NCI-H82 treated with DMSO at 0.1 percent for 48 hours (cell line): Measurements from ENCODE around the gene NACC2.

Source experiments
- DNase-seq: peaks from one replicate; lab custom pipeline; 2025; ENCODE audit not compliant: unreplicated experiment; lab: John Stamatoyannopoulos, UW

The NACC2 gene, protein sequence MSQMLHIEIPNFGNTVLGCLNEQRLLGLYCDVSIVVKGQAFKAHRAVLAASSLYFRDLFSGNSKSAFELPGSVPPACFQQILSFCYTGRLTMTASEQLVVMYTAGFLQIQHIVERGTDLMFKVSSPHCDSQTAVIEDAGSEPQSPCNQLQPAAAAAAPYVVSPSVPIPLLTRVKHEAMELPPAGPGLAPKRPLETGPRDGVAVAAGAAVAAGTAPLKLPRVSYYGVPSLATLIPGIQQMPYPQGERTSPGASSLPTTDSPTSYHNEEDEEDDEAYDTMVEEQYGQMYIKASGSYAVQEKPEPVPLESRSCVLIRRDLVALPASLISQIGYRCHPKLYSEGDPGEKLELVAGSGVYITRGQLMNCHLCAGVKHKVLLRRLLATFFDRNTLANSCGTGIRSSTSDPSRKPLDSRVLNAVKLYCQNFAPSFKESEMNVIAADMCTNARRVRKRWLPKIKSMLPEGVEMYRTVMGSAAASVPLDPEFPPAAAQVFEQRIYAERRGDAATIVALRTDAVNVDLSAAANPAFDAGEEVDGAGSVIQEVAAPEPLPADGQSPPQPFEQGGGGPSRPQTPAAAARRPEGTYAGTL

GRCh38 chr9:136095070-136096058, at the start of gene NACC2:
Gene NACC2, minus strand, starts transcription at chr9:136095289. Its CDS starts 44,768 bp downstream, at chr9:136050521.
- DNase-seq: no peak

- no peak for DNase-seq
Observed at GRCh38 chr9:136144450-136144849, 49.4 kb upstream of the NACC2 start.

DNA sequence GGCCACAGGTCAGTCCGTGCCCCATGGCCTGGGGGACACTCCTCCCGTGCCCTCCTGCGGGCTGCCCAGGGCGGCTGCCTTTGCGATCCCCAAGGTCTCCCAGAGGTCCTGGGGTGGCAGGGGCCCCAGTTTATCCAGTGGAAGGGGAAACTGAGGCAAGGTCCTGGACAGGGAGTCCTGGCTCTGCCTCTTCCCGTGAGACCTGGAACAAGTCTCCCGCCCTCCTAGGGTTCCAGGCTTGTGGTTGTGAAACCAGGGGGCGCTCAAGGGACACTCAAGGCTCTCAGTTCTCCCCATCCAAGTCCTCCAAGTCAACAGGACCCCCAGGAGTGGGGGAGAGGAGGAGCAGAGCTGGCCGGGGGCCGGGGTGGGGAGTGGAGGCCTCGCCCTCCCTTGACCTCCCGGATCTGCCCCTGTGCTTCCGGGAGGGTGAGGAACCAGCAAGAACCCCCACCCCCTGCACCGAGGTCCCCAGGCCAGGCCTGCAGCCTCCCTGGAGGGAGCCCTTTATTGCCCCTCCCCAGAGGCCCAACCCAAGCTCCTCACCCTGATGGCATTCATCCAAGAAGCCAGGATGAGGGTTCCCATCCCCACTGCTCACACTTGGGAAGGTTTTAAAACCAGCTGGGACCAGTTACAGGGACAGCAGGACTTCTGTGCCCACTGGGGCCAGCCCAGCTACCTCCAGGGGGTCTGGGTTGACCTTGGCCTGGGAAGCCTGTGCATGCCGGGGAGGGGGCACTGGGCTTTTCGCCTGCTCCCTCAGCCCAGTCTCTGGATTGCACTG, 48.3 kb upstream of the NACC2 start:
- DNase-seq: peak; percentile 7

GRCh38 chr9:136142859-136143214, 47.7 kb upstream of the NACC2 start:
- DNase-seq: no peak

DNA sequence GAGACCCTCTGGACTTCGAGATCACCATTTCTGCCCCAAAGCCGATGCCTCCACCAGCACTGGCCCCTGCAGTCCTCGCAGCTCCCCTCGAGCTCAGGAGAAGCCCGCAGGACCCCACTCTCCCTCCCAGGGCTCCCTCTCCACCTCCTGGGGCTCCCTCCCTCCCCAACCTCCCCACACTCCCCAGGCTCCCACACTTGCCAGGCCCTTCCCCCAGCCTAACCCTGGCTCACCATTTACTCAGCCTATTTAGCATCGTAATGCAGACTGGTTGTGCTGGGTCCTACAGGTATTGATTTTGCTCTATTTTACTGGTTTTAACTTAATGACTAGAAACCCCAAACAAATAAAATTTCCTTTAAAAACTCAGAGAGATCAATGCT, 47.3 kb upstream of the NACC2 start:
- DNase-seq: no peak

DNA sequence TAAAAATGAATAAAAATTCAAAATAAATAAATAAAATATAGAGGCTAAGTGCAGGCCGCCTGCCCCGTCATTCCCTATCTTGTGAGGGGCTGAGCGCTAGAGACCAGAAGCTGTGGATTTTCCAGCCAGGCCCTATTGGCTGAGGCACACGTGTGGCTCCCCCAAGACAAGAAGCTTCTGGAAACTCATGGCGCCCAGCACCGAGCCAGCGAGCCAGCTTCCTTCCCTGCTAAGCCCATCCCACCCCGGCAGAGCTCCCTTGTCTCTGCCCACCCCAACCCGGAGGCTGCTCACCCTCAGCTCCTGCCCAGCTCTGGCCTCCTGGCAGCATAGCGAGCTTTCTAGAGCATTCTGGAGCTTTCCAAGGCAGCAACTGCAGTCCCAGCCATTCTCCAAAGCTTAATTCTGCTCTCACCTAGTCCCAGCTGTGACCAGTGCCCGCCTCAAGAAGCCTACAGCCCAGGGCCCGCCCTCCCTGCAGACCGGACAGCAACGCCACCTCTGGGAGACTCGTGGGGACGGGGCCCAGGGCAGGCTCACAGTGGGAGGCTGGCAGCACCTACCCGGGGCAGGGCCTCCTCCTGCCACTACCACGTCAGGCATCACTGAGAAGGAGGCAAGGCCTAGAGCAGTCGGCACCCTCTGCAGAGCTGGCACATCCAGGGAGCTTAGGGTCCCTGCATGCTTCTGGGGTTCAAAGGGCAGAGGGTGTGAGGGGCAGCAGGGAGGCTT, 46.8 kb upstream of the NACC2 start:
- DNase-seq: no peak

GRCh38 chr9:136140966-136141365, 45.9 kb upstream of the NACC2 start:
- no peak for DNase-seq

GRCh38 chr9:136140046-136140445, 45.0 kb upstream of the NACC2 start:
- no peak for DNase-seq

DNA sequence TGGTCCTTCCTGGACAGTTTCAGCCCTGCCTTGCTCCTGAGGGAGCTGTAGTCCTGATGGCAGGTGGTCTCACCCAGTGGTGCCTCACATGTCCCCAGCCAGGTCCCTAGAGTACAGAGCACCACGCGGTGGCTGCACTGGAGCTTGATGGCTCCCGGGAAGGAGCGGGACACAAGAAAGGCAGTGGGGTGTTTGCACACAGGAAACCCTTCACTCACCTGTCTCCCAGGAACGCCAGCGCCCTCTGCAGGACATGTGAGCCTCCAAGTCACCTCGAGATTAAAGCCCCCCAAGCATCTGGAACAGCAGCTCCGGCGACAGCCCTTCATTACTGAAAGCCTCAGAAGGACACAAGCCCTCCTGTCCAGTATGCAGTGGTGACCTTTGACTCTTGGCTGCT, 43.5 kb upstream of the NACC2 start:
- no peak for DNase-seq

GRCh38 chr9:136137321-136138265, 42.5 kb upstream of the NACC2 start:
- DNase-seq: no peak

GRCh38 chr9:136136127-136136925, 41.2 kb upstream of the NACC2 start:
- DNase-seq: no peak

DNA sequence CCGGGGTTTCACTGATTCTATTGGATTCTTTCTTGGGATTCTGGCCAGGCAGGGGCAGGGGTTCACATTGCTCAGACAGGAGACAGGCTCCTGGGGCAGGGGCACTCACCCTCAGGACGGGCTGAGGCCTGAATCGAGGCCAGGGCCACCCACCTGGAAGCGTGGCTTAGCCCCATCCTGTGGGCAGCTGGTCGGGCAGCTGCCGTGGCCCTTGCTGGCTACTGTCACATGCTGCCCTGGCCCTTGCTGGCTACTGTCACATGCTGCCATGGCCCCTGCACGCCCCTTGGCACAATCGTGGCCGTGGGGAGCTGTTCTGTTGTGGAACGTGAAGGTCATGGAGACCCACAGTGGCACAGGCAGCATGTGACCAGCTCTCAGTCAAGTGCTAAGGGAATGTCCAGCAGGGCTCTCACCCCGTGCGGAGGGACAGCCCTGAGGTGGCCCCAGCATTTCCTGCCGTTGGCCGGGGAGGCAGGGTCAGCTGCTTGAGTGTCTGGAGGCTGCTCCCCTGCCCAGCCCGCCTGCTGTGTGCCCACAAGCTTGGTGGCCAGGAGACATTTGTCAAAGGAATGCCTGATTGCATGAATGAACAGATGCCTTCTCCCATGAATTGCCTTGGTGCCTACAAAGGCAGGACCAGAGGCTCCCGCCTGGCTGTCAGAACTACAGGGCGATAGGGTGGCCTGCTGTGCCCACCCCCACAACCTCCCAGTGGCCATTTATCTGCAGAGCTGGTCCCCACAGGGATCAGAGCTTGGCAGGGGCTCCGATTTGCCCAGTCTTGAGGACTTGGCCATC, 40.4 kb upstream of the NACC2 start:
- DNase-seq: no peak

- DNase-seq: no peak
Observed at GRCh38 chr9:136133959-136134484, 38.9 kb upstream of the NACC2 start.

- DNase-seq: no peak
Observed at GRCh38 chr9:136133191-136133958, 38.3 kb upstream of the NACC2 start.

GRCh38 chr9:136132512-136133050, 37.5 kb upstream of the NACC2 start:
- no peak for DNase-seq
